Measurements from ENCODE around the gene ASTN1.

ASTN1 gene

GRCh38 chr1:176925223-176925622 lies 239.3 kb downstream of the ASTN1 start:
- DNase-seq (ENCODE audit: low read depth): no peak

GRCh38 chr1:176923283-176923682 lies 241.2 kb downstream of the ASTN1 start:
- DNase-seq (ENCODE audit: low read depth): no peak

- DNase-seq (ENCODE audit: low read depth): no peak
These were observed 244.8 kb downstream of the ASTN1 start for GRCh38 chr1:176919386-176920378.

- DNase-seq (ENCODE audit: low read depth): no peak
These were observed 258.9 kb downstream of the ASTN1 start for GRCh38 chr1:176905648-176906047.

GRCh38 chr1:176904057-176904751 lies 260.3 kb downstream of the ASTN1 start:
- no peak for DNase-seq (ENCODE audit: low read depth)

- peak; percentile 62 for DNase-seq (ENCODE audit: low read depth)
These were observed 261.0 kb downstream of the ASTN1 start for GRCh38 chr1:176903474-176903873.

GRCh38 chr1:176899321-176899720 lies 265.2 kb downstream of the ASTN1 start:
- no peak for DNase-seq (ENCODE audit: low read depth)

DNA sequence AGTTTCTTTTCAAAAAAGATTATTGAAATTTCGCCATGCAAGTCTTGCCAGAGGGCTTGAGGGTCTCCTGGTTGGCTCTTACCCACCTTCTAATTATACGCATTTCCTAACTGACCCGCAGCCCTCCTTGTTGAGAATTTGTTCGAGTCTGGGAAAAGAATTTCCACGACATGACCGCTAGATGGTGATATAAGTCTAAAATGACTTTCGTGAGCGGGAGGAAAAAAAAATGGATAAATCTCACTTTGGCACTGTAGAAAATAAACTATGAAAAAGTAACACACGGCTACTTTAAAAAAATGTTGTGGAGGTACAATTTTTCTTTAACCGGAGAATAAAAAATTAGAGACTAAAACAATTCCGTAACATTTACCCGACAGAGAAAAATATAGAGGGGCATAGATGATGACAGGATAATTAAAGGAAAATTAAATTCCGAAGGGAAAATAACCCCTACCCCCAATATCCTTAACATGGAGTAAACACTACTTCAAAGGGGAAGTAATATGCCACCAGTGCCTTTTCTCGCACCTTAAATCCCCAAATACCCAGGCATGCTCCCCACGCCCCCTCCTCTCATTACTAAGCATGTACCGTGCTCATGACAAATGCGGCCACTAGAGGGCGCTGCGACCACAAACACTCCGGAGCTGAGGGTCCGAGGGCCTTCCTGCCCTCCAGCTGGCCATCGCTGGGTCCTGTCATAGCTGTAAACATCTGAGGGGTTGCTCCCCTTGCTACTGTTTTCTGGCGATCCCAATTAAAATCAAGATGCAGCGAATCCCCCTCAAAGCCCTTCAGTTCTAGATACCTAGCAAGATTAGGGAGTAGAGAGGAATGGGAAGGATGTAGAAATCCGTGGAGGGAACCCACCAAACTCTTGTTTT lies 266.9 kb downstream of the ASTN1 start:
- no peak for DNase-seq (ENCODE audit: low read depth)

GRCh38 chr1:176896216-176896615 lies 268.3 kb downstream of the ASTN1 start:
- DNase-seq (ENCODE audit: low read depth): no peak

DNA sequence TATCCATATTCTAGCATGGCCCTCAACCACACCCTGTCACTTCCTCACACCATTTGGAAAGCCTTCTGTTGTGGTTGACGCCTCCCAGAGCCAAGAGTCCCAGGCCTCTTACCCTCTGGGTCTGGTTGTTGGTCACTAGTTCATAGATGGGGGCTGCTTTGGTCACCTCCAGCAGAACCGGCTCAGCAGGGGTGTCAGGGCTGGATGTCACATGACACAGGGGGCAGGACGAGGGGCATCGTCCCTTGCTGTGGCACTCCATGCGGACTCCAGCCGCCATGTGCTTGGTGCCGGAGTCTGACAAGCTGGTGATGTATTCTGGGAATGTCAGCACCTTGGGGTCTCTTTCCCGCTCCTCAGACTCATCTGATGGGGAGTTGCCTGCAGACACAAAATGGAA lies 270.1 kb downstream of the ASTN1 start:
- DNase-seq (ENCODE audit: low read depth): no peak

DNA sequence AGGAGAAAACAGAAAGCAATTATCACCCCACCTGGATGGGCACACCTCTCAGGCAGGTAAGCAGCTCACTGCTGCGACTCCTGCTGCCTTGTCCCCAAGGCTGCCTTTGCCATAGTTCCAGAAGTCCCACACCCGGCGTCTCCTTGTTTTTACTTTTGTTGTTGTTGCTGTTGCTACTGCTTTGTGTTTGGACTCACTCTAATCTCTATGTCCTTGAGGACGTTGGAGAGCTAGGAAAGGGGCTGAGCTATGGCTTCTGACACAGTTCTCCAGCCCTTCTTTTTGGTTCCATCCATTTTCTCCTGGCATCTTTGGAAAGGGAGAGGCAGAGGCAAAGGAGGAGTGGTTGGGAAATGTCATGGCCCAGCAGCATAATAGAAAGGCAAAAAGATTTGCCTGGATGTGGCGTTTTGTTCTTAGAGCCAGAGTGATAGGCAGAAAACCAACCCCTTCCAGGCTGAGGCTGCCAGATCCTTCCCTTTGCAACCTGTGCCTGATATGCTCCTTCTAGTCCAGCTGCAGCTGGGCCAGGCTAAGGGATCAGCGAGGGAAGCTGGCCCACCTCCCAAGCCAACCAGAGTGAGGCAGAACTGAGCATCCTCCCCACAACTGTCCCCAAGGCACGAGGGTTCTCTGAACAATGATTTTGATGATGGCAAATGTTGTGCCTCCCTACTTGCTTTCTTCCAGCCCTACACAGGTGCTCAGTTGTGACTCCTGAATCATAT lies 270.7 kb downstream of the ASTN1 start:
- no peak for DNase-seq (ENCODE audit: low read depth)

GRCh38 chr1:176888471-176889032 lies 276.0 kb downstream of the ASTN1 start:
- DNase-seq (ENCODE audit: low read depth): no peak

DNA sequence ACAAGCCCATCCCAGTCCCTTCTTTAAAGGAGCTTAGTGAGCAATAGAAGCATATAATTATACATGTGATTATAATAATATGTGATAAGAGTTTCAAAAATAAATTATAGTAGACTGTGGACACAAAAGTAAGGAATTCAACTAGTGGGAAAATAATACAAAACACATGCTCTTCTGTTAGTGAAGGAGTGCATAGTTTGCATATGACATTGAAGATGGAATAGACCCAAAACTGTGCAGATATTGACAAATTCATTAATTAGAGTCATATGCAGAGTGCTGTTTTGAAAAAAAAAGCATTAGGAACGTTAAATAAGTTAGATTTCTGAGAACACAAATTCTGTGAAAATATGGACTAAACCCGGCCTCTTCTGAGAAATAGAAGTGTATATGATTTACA lies 278.8 kb downstream of the ASTN1 start:
- no peak for DNase-seq (ENCODE audit: low read depth)

GRCh38 chr1:176885341-176885740 lies 279.2 kb downstream of the ASTN1 start:
- DNase-seq (ENCODE audit: low read depth): no peak

GRCh38 chr1:176884911-176885310 lies 279.6 kb downstream of the ASTN1 start:
- DNase-seq (ENCODE audit: low read depth): no peak

- no peak for DNase-seq (ENCODE audit: low read depth)
These were observed 280.2 kb downstream of the ASTN1 start for GRCh38 chr1:176884286-176884685.

DNA sequence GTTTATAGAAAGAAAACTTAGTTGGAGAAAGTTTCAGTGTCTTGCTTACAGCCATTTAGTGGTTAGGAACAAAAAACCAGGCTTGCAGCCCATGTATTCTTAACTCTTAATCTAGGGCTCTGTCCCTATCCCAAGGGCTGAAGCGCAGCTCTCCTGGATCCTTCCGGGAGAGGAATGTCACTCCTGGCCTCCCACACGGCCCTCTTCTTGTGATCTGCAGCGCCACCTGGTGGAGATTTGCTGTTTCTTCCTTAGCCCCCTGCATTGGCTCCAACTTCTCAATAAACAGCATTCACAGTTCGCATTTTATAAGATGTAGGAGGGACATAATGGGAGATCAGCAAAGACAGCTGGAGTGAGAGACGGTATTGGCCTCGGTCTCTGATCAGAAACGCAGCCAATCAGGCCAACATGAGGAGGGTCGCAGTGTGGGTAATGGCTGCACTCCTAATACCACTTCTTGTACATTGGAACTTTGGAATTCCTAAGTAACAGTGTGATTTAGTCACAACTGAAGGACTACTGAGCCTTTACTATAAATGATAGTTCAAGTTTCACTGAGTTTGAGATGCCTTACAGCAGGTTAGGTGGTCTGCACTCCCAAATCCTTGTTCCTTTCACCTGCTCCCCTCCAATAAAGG lies 283.4 kb downstream of the ASTN1 start:
- no peak for DNase-seq (ENCODE audit: low read depth)

DNA sequence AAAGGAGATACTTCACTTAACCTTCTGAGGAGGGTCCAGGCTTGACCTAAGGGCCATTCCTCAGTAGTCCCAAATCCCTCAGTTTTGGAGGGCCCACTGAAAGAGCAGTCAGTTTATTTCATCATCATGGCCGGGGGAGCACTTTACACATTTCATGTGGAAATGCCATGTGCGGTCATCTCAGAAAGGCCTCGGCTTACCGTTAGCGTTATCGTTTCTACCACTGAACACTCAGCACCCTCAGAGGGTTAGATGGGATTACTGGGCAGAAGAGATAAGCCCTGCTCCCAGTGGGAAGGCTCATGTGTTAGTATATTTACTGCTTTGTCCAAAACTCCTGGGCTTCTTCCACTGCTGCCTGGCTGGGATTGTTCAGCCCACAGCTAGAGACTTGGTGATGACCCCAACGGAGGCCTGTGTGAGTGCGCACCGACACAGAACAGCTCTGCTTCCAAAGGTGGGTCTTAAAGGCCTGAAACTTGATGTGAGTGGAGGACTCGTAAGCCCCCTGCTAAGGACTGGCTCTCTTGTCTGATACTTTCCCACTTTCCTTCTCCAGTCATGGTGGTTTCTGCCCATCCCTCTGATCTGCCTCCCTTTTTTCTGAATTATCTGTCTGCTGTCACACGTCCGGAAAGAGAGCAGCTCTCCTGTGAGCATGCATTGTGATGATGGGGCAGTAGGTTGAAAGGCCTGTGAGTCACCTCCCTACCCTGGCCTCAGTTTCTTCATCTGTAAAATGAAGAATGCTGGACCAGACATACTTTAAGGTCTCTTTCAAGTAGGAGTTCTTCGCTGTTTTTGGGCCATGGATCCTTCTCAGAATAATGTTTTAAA lies 284.5 kb downstream of the ASTN1 start:
- DNase-seq (ENCODE audit: low read depth): no peak

DNA sequence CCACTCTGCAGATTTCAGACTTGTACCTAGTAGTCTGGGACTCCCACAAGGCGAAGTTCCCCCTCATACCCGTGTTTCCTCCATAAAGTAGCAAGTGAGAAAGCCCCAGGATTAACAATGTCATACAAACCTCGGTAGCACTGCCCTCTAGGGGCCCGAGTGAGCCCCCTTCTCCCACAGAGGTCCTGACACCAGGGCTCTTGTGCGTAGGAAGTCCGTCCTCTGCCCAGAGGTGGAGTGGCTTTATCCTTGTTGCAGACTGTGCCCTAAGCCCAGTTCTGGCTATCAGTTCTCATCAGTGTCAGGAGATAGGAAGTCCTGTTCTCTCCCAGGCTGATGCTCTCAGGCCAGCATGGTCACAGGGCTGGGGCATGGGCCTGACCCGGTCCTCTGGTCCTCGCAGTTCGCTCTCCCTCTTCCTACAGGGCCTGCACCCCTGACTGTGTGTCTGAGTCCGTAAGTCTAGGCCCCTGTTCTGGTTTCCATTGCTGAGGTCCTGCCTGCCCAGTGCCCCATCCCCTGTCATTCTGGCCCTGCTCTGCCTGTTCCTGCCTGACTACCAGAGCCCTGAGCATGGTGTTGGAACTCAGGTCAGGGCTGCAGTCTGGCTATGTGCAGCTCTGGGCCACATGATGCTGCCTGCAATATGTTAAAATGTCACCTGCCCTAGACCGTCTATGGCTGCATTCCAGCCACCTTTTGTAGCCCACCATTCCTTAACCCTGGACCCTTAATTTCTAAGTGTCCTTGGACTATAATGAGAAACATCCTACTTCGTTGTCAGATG lies 285.6 kb downstream of the ASTN1 start:
- DNase-seq (ENCODE audit: low read depth): no peak
